ENCODE data around the gene RANBP3.
"Not testable (repeated sequence)": the region's sequence is repeated elsewhere in the genome, so short reads cannot be mapped to it uniquely, and the experiment has no call there.

The RANBP3 gene

GRCh38 chr19:5877882-5878281 lies 100.1 kb downstream of the RANBP3 start:
- no peak for DNase-seq

GRCh38 chr19:5877427-5877826 lies 100.5 kb downstream of the RANBP3 start:
- DNase-seq = no peak

GRCh38 chr19:5874496-5874895 lies 103.4 kb downstream of the RANBP3 start:
- DNase-seq = not testable (repeated sequence)

DNA sequence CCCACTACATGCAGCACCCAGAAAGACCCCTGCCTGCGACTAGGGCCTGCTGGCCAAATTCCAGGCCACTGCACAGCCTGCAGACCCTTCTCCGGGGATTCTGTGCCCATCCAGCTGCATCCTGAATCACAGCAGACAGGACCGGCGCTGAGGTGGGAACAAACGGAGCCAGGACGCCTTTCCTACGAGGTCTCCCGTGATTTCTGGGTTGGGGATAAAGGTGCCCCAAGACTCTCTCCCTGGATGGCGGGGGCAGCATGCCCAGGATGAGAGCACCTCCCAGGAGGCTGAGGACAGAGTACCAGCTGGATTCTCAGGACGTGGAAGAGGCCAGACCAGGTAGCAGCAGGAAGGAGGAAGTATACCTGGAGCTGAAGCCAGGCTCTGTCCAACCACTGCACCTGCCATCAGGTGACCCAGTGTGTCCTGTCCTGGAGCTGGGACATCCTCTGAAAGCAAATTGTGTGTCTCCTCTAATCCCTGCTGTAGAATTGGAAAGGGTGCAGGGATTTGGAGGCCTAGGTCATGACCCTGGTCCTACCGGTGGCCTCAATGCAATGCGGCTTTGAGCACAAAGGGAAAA lies 104.2 kb downstream of the RANBP3 start:
- no peak for DNase-seq

GRCh38 chr19:5870986-5871394 lies 107.0 kb downstream of the RANBP3 start:
- no peak for DNase-seq

- DNase-seq = no peak
Observed at GRCh38 chr19:5867201-5868136, 110.5 kb downstream of the RANBP3 start.

Measured in stimulated activated CD8-positive, alpha-beta memory T cell treated with anti-CD3 and anti-CD28 coated beads, Interleukin-4, amount 100 ng/mL, for 48 hours (primary cell).